ENCODE measurements around the gene ATF7. TPM values are rescaled to one million over a fixed set of nuclear protein-coding genes. Genes with fewer than 3 reads are reported as not detected.

ATF7 gene
- total and polyA plus RNA-seq, 2 of the 4 experiments (the other 2 are of a cell fraction): 7.0 to 16.3 TPM

DNA sequence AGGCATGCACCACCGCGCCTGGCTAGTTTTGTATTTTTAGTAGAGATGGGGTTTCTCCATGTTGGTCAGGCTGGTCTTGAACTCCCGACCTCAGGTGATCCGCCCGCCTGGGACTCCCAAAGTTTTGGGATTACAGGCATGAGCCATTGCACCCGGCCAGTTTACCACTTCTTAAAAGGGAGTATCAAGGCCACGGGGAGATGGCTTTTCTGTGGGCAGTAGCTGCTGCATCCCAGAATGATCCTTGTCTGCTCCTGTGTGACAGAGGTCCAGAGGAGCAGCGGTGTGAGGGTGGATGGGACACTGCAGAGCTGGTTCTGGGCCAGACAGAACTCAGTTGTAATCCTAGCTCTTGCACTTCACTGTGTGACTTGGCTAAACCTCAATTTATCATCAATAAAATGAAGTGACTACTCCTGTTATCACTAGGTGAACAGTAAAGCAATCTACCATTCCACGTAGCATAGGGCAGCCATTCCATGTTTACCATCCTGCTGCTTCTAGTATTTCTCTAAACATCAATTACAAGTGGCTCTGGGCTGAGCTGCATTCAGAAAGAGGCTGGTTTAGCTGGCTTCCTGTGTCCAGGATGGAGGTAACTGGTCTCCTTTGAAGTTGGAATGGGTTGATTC, 115.9 kb downstream of the ATF7 start:
- Histone ChIP-seq H3K27ac (ENCODE audit: insufficient read depth, low read length) (no peak overlapping the region), H2BK20ac (ENCODE audit: low read depth, low read length) (no peak overlapping the region), H3K4ac (ENCODE audit: low read depth, low read length) (no peak overlapping the region), H4K91ac (ENCODE audit: insufficient read depth, low read depth, low read length) (no peak overlapping the region), H3K36me3 (ENCODE audit: control insufficient read depth, insufficient read depth, low read length) (peaks cover 46% of the 10 kb centered on the region), H2AFZ (replicated peaks; ENCODE audit: low read length, poor library complexity) (no peak overlapping the region), H2BK15ac (ENCODE audit: low read depth, low read length) (no peak overlapping the region), H4K20me1 (ENCODE audit: insufficient read depth, low read length) (no peaks in the 10 kb centered on the region), H3K18ac (ENCODE audit: low read depth, low read length) (no peak overlapping the region), H3K4me3 (ENCODE audit: insufficient read depth, low read depth, low read length) (no peak overlapping the region), H3K79me1 (ENCODE audit: low read depth in 1 of 2, low read length in 2 of 2) (peaks cover 0 to 15% of the 10 kb centered on the region in 2 experiments; a peak in 1 of 4 replicates), H3K4me2 (ENCODE audit: low read depth, low read length) (no peak overlapping the region), H3K9ac (ENCODE audit: low read depth, low read length) (no peak overlapping the region), H2BK120ac (ENCODE audit: low read depth, low read length) (no peak overlapping the region), H3K14ac (replicated peaks; ENCODE audit: low read depth, low read length) (no peak overlapping the region), H3K56ac (ENCODE audit: extremely low read depth, insufficient read depth, low read length) (no peak overlapping the region), H4K5ac (ENCODE audit: low read depth, low read length) (no peak overlapping the region), H3K9me1 (ENCODE audit: insufficient read depth, low read length) (no peaks in the 10 kb centered on the region), H4K8ac (ENCODE audit: low read depth in 2 of 2, low read length in 2 of 2) (no peak overlapping the region), H3K23ac (ENCODE audit: low read depth, low read length) (no peak overlapping the region), H3K9me3 (ENCODE audit: control insufficient read depth, insufficient read depth, low read length) (no peaks in the 10 kb centered on the region), H3K4me1 (ENCODE audit: control insufficient read depth, insufficient read depth, low read length) (no peaks in the 10 kb centered on the region), H2AK5ac (ENCODE audit: low read depth, low read length) (no peak overlapping the region), H2BK5ac (ENCODE audit: low read depth, low read length, poor library complexity, severe bottlenecking) (no peak overlapping the region), H3K27me3 (ENCODE audit: control insufficient read depth, insufficient read depth, low read length) (no peaks in the 10 kb centered on the region), H2AK9ac (replicated peaks; ENCODE audit: low read depth, low read length, poor library complexity) (no peak overlapping the region)
- DNase-seq (no peak), ATAC-seq (ENCODE audit: low read depth) (no peak)
- no TSS peak for BruUV-seq (replicated peaks)
- TF ChIP-seq RAD21 (IDR thresholded peaks at IDR 0.05; ENCODE audit: low read length): no peak
- TF ChIP-seq POLR2A (IDR thresholded peaks at IDR 0.05; ENCODE audit: low read depth, low read length): no peak
- TF ChIP-seq NFE2L2 (IDR thresholded peaks at IDR 0.05; ENCODE audit: low read depth, low read length): no peak
- no peak for TF ChIP-seq FOS (IDR thresholded peaks at IDR 0.05; ENCODE audit: low read depth, low read length)
- TF ChIP-seq MAZ (IDR thresholded peaks at IDR 0.05; ENCODE audit: borderline replicate concordance, low read depth, low read length): no peak
- TF ChIP-seq SMC3 (IDR thresholded peaks at IDR 0.05; ENCODE audit: low read depth, low read length): no peak
- TF ChIP-seq CEBPB (IDR thresholded peaks at IDR 0.05; ENCODE audit: low read depth, low read length): no peak
- no peak for TF ChIP-seq BHLHE40 (IDR thresholded peaks at IDR 0.05; ENCODE audit: low read depth, low read length)
- TF ChIP-seq RCOR1 (IDR thresholded peaks at IDR 0.05; ENCODE audit: insufficient replicate concordance, low read length): no peak
- TF ChIP-seq USF2 (IDR thresholded peaks at IDR 0.05; ENCODE audit: low read depth, low read length): no peak
- TF ChIP-seq MAFK (IDR thresholded peaks at IDR 0.05; ENCODE audit: low read depth, low read length): no peak
- TF ChIP-seq ELK1 (IDR thresholded peaks at IDR 0.05; ENCODE audit: borderline replicate concordance, low read depth, low read length): no peak
- TF ChIP-seq MXI1 (IDR thresholded peaks at IDR 0.05; ENCODE audit: borderline replicate concordance, low read depth, low read length): no peak
- TF ChIP-seq RFX5 (IDR thresholded peaks at IDR 0.05; ENCODE audit: low read depth, low read length): no peak
- intact Hi-C loops (cut with micrococcal nuclease) (no loop called here), dilution Hi-C loops (cut with HindIII; ENCODE audit: low sequenced_read_pairs, unreplicated experiment) (no loop called here), in situ Hi-C loops (cut with MboI; ENCODE audit: low sequenced_read_pairs) (loop anchor here (10.0 kb wide), 1 partner anchor 295 kb away; no protein-coding TSS in a partner anchor)
- ChIA-PET CTCF (no interaction called here), POLR2A (ENCODE audit: unreplicated experiment) (no interaction called here)
- 87% methylated on average over 3 of the region's 9 CpGs; no CpG with 5 or more reads in 1 of the 2 experiments for WGBS, 2 experiments (ENCODE audit: extremely low coverage in 2 of 2, insufficient read length in 1 of 2)

All from IMR-90 (cell line).